ENCODE results near the gene ADAMTSL5. TPM values are rescaled to one million over a fixed set of nuclear protein-coding genes. Genes with fewer than 3 reads are reported as not detected.

The ADAMTSL5 gene
- total and polyA plus RNA-seq, 2 of the 8 experiments (the other 6 are each of a cell fraction or from before 2014, with no cell fraction given), result 0.82 to 0.99 TPM

- FAIRE-seq, result no peak
- H2BK15ac ChIP-seq (ENCODE audit: low read length), result no peak overlapping the region
- CTCF ChIA-PET (ENCODE audit: partially characterized antibody), result interaction anchor here (0.7 to 2.6 kb wide), 2 partner anchors 8 to 29 kb away, joined by 3 to 14 read pairs; no protein-coding TSS in a partner anchor
Observed at GRCh38 chr19:1495051-1495798, 17.6 kb downstream of the ADAMTSL5 start.

More at GRCh38 chr19:1495051-1495798, 17.6 kb downstream of the ADAMTSL5 start:
- H3K36me3 ChIP-seq (ENCODE audit: control insufficient read depth in 2 of 4, insufficient read depth in 4 of 4, low read length in 3 of 4), result no peaks in the 10 kb centered on the region
- H3K4ac ChIP-seq (replicated peaks; ENCODE audit: insufficient read length, low read depth, low read length), result no peak overlapping the region
- H4K8ac ChIP-seq (ENCODE audit: extremely low read depth, insufficient read depth, low read length), result 0 out of 2 replicates have a peak overlapping the region, but pooled peaks have one; percentile 38
- no peak overlapping the region for H3K4me2 ChIP-seq (ENCODE audit: insufficient read depth in 1 of 2, low read depth in 2 of 2, low read length in 2 of 2)
- H3K23ac ChIP-seq (ENCODE audit: insufficient read length), result no peak overlapping the region
- no peak overlapping the region for H2BK120ac ChIP-seq (replicated peaks; ENCODE audit: low read depth, low read length)
- H3K9ac ChIP-seq (replicated peaks in 1 of 4; ENCODE audit: extremely low read depth in 1 of 4, low read depth in 3 of 4, low read length in 3 of 4), result no peak overlapping the region
- no peak overlapping the region for H3K4me3 ChIP-seq (ENCODE audit: extremely low read depth in 1 of 4, insufficient read depth in 2 of 4, low read depth in 3 of 4, low read length in 4 of 4)
- no peak overlapping the region for H2BK20ac ChIP-seq (ENCODE audit: low read length)
- H3K56ac ChIP-seq (replicated peaks; ENCODE audit: insufficient read length, low read depth, low read length), result no peak overlapping the region
- H3K9me3 ChIP-seq (ENCODE audit: insufficient read depth in 2 of 2, low read depth in 1 of 2, low read length in 1 of 2), result peaks cover 3 to 7% of the 10 kb centered on the region in 2 experiments; a peak in 2 of 4 replicates
- H3K27ac ChIP-seq (ENCODE audit: low read depth, low read length), result no peak overlapping the region
- TF ChIP-seq CHD1 (IDR thresholded peaks at IDR 0.05; ENCODE audit: low read depth, low read length) (no peak), SUZ12 (IDR thresholded peaks at IDR 0.05; ENCODE audit: low read length) (no peak), NANOG (IDR thresholded peaks at IDR 0.05; ENCODE audit: insufficient read depth, low read depth, low read length, poor library complexity, severe bottlenecking) (no peak), CBX5 (IDR thresholded peaks at IDR 0.05; ENCODE audit: low read depth, low read length) (no peak), CTBP2 (IDR thresholded peaks at IDR 0.05; ENCODE audit: borderline replicate concordance, insufficient read depth, insufficient read length, low read length) (no peak), ATF3 (IDR thresholded peaks at IDR 0.05; ENCODE audit: insufficient read depth, low read depth, low read length) (no peak), KDM1A (IDR thresholded peaks at IDR 0.05; ENCODE audit: borderline replicate concordance, low read length) (no peak), RXRA (IDR thresholded peaks at IDR 0.05; ENCODE audit: insufficient read depth, low read depth, low read length) (no peak), POU5F1 (IDR thresholded peaks at IDR 0.05; ENCODE audit: low read depth, low read length) (no peak)
- H3K23me2 ChIP-seq (ENCODE audit: low read depth, low read length), result peaks cover 9% of the 10 kb centered on the region
- H3K18ac ChIP-seq (ENCODE audit: extremely low read depth, low read length), result no peak overlapping the region
- no peak overlapping the region for H4K91ac ChIP-seq (replicated peaks; ENCODE audit: insufficient read length, low read length)
- H2AK5ac ChIP-seq (ENCODE audit: low read depth, low read length), result no peak overlapping the region
- POLR2A ChIA-PET (ENCODE audit: partially characterized antibody), result interaction anchor here (0.7 to 1.3 kb wide), 3 partner anchors 11 to 83 kb away, joined by 3 to 4 read pairs (median 4); no protein-coding TSS in a partner anchor
- H4K5ac ChIP-seq (ENCODE audit: insufficient read length, low read depth, low read length), result no peak overlapping the region
- no peak overlapping the region for H2BK12ac ChIP-seq (ENCODE audit: low read depth, low read length)
- no peaks in the 10 kb centered on the region for H3K79me2 ChIP-seq (ENCODE audit: control insufficient read depth in 1 of 2, insufficient read depth in 2 of 2, low read length in 2 of 2)
- peaks cover 3 to 17% (median 9%) of the 10 kb centered on the region in 4 experiments; a peak in 6 of 7 replicates for H3K27me3 ChIP-seq (replicated peaks in 1 of 4; ENCODE audit: control insufficient read depth in 3 of 4, extremely low read depth in 1 of 4, insufficient read depth in 3 of 4, low read length in 3 of 4)
- DNase-seq (ENCODE audit: low read depth in 1 of 2, low spot score in 2 of 2), result no peak
- no peaks in the 10 kb centered on the region; a peak in 4 of 7 replicates for H3K4me1 ChIP-seq (replicated peaks in 1 of 4; ENCODE audit: control insufficient read depth in 3 of 4, insufficient read depth in 4 of 4, low read length in 3 of 4)
- no peak overlapping the region for H2AFZ ChIP-seq (ENCODE audit: low read length)
- no peak overlapping the region for H3K14ac ChIP-seq (ENCODE audit: insufficient read length)
- WGBS, 2 experiments (ENCODE audit: extremely low coverage in 1 of 2, insufficient coverage in 1 of 2, insufficient read length in 1 of 2, insufficient replicate concordance in 2 of 2, low coverage in 1 of 2, low lambda C conversion rate in 2 of 2, missing lambda C conversion rate in 1 of 2), result 89% methylated on average over 35 of the region's 37 CpGs; no CpG with 5 or more reads in 1 of the 2 experiments
- H2BK5ac ChIP-seq (ENCODE audit: low read depth, low read length), result no peak overlapping the region
- H4K20me1 ChIP-seq (replicated peaks in 1 of 2; ENCODE audit: control insufficient read depth in 1 of 2, insufficient read depth in 2 of 2, low read length in 2 of 2), result peaks cover 0 to 5% of the 10 kb centered on the region in 2 experiments
- H3K79me1 ChIP-seq (ENCODE audit: low read depth, low read length), result no peaks in the 10 kb centered on the region
